Osteocyte (in vitro differentiated cells): Measurements from ENCODE around the gene IQUB. TPM values are rescaled to one million over a fixed set of nuclear protein-coding genes. Genes with fewer than 3 reads are reported as not detected.
"Not testable (repeated sequence)": the region's sequence is repeated elsewhere in the genome, so short reads cannot be mapped to it uniquely, and the experiment has no call there.

Experiments
- DNase-seq: peaks from one replicate; pipeline ENCODE4 v3.0.0; 2021; ENCODE audit warnings: mixed read lengths; ENCODE audit not compliant: unreplicated experiment; ENCODE audit errors: extremely low spot score
- H3K27ac Mint-ChIP-seq: one replicate; pipeline ENCODE4 v1.8.0; 2021; ENCODE audit warnings: mild to moderate bottlenecking, mixed read lengths; ENCODE audit not compliant: unreplicated experiment
- H3K27me3 Mint-ChIP-seq: one replicate; pipeline ENCODE4 v1.8.0; 2021; ENCODE audit warnings: mixed read lengths; ENCODE audit not compliant: unreplicated experiment
- H3K36me3 Mint-ChIP-seq: one replicate; pipeline ENCODE4 v1.8.0; 2021; ENCODE audit warnings: mixed read lengths; ENCODE audit not compliant: unreplicated experiment
- H3K4me1 Mint-ChIP-seq: one replicate; pipeline ENCODE4 v1.8.0; 2021; ENCODE audit warnings: mixed read lengths; ENCODE audit not compliant: unreplicated experiment
- H3K4me3 Mint-ChIP-seq: one replicate; pipeline ENCODE4 v1.8.0; 2021; ENCODE audit warnings: mild to moderate bottlenecking, moderate library complexity, mixed read lengths; ENCODE audit not compliant: unreplicated experiment
- H3K9me3 Mint-ChIP-seq: one replicate; pipeline ENCODE4 v1.8.0; 2021; ENCODE audit warnings: mixed read lengths; ENCODE audit not compliant: unreplicated experiment
- CTCF ChIP-seq: fragments of 200-600 bp; sonication (generic); IDR thresholded peaks from 2 replicates; pipeline ENCODE4 v1.5.0; 2021; ENCODE audit warnings: antibody characterized with exemption, mild to moderate bottlenecking, moderate library complexity
- total RNA-seq: library from RNA; stranded (reverse); gene quantifications from 2 replicates; pipeline ENCODE4 v1.2.1, GENCODE V29; 2021

The IQUB gene
- total RNA-seq, 1 donor from 2014 or later, result 0.32 TPM

GRCh38 chr7:123555484-123555883 lies 21.1 kb upstream of the IQUB start:
- peaks cover 11% of the 10 kb centered on the region for H3K36me3 Mint-ChIP-seq
- H3K4me1 Mint-ChIP-seq, result peaks cover 5% of the 10 kb centered on the region
- DNase-seq, result no peak
- no peak overlapping the region for H3K27ac Mint-ChIP-seq
- H3K9me3 Mint-ChIP-seq, result no peaks in the 10 kb centered on the region
- H3K27me3 Mint-ChIP-seq, result peaks cover 6% of the 10 kb centered on the region
- no peak overlapping the region for H3K4me3 Mint-ChIP-seq
- TF ChIP-seq CTCF, result no peak

GRCh38 chr7:123553159-123553558 lies 18.8 kb upstream of the IQUB start:
- Mint-ChIP-seq H3K27ac (no peak overlapping the region), H3K4me3 (no peak overlapping the region), H3K36me3 (peaks cover 22% of the 10 kb centered on the region), H3K9me3 (no peaks in the 10 kb centered on the region), H3K27me3 (no peaks in the 10 kb centered on the region), H3K4me1 (peaks cover 1% of the 10 kb centered on the region)
- no peak for TF ChIP-seq CTCF
- no peak for DNase-seq

DNA sequence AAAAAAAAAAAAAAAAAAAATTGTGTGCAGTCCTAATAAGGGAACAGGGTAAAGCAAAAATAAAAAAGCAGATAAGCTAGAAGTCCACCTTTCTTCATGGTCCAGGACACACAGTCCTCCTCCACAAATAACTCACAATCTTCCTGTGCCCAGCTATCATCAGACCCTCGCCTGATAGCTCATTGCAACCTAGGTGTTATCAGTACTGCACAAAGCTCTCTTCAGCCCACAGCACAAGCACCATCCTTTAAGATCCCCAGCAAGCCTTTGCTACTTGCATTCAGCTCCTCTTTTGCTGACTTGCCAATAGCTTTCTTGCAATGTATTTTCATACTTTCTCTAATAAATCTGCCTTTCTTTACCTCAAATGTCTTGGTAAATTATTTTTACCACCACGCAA lies 18.2 kb upstream of the IQUB start:
- no peak for TF ChIP-seq CTCF
- Mint-ChIP-seq H3K4me3 (no peak overlapping the region), H3K27ac (no peak overlapping the region), H3K27me3 (no peaks in the 10 kb centered on the region), H3K4me1 (no peaks in the 10 kb centered on the region), H3K9me3 (no peaks in the 10 kb centered on the region), H3K36me3 (peaks cover 22% of the 10 kb centered on the region)
- no peak for DNase-seq

- not testable (repeated sequence) for H3K27ac Mint-ChIP-seq, H3K4me1 Mint-ChIP-seq, H3K27me3 Mint-ChIP-seq, DNase-seq, H3K9me3 Mint-ChIP-seq, H3K4me3 Mint-ChIP-seq
- H3K36me3 Mint-ChIP-seq, result peaks cover 25% of the 10 kb centered on the region
These were observed 17.7 kb upstream of the IQUB start for GRCh38 chr7:123552134-123552533.

GRCh38 chr7:123548406-123548805 lies 14.0 kb upstream of the IQUB start:
- Mint-ChIP-seq H3K9me3 (no peaks in the 10 kb centered on the region), H3K4me3 (no peak overlapping the region), H3K36me3 (peaks cover 25% of the 10 kb centered on the region), H3K27ac (no peak overlapping the region), H3K4me1 (no peaks in the 10 kb centered on the region), H3K27me3 (no peaks in the 10 kb centered on the region)
- no peak for DNase-seq
- no peak for TF ChIP-seq CTCF

GRCh38 chr7:123539871-123540270 lies 5.5 kb upstream of the IQUB start:
- DNase-seq, result no peak
- no peaks in the 10 kb centered on the region for H3K27me3 Mint-ChIP-seq
- H3K4me1 Mint-ChIP-seq, result peaks cover 14% of the 10 kb centered on the region
- no peaks in the 10 kb centered on the region for H3K9me3 Mint-ChIP-seq
- no peak overlapping the region for H3K4me3 Mint-ChIP-seq
- no peak overlapping the region for H3K27ac Mint-ChIP-seq
- TF ChIP-seq CTCF, result no peak
- peaks cover 7% of the 10 kb centered on the region for H3K36me3 Mint-ChIP-seq
